Measurements from ENCODE around the gene GOLGA6B. TPM values are rescaled to one million over a fixed set of nuclear protein-coding genes. Genes with fewer than 3 reads are reported as not detected.
"Not testable (repeated sequence)": the region's sequence is repeated elsewhere in the genome, so short reads cannot be mapped to it uniquely, and the experiment has no call there.

Gene GOLGA6B
- total RNA-seq, 1 experiment from 2014 or later: 0.33 TPM

- H3K27ac Mint-ChIP-seq: peak overlapping the region; percentile 80 to 96 (median 96)
- H3K9me3 Mint-ChIP-seq; H4K8ac ChIP-seq (replicated peaks; ENCODE audit: insufficient read length, low read depth, low read length); H3K14ac ChIP-seq (ENCODE audit: insufficient read depth, low read length); H2BK12ac ChIP-seq (ENCODE audit: insufficient read length, low read depth, low read length); H3K9ac ChIP-seq (ENCODE audit: extremely low read depth, insufficient read length, low read length); H2BK5ac ChIP-seq (ENCODE audit: insufficient read length, low read length); H3K9me3 ChIP-seq (ENCODE audit: control insufficient read depth, low read depth, low read length); H3K18ac ChIP-seq (ENCODE audit: insufficient read length, low read depth, low read length); H3K4ac ChIP-seq (ENCODE audit: low read depth, low read length); H3K79me1 ChIP-seq (ENCODE audit: insufficient read depth, low read depth, low read length, poor library complexity, severe bottlenecking); H4K91ac ChIP-seq (ENCODE audit: insufficient read length, low read depth, low read length); H3K56ac ChIP-seq (ENCODE audit: insufficient read length, low read depth, low read length); H3K4me1 ChIP-seq (ENCODE audit: insufficient read depth, low read length); H4K20me1 ChIP-seq (ENCODE audit: control insufficient read depth, insufficient read depth, insufficient read length); H3T11ph ChIP-seq (ENCODE audit: low read length); H3K27me3 ChIP-seq (ENCODE audit: insufficient read depth, low read length); H2BK120ac ChIP-seq (ENCODE audit: low read depth, low read length, poor library complexity, severe bottlenecking); H2AK5ac ChIP-seq (ENCODE audit: insufficient read length, low read length); H2BK15ac ChIP-seq (ENCODE audit: low read depth, low read length); H4K5ac ChIP-seq (ENCODE audit: insufficient read length, low read depth, low read length); H3K27me3 Mint-ChIP-seq (ENCODE audit: low read depth); H3K36me3 Mint-ChIP-seq (ENCODE audit: insufficient read depth in 1 of 3, low read depth in 3 of 3); H3K23me2 ChIP-seq (ENCODE audit: insufficient read length, low read depth, low read length, poor library complexity, severe bottlenecking); H3K79me2 ChIP-seq (ENCODE audit: insufficient read depth, low read length); H2BK20ac ChIP-seq (ENCODE audit: low read depth, low read length, poor library complexity, severe bottlenecking); H3K23ac ChIP-seq (ENCODE audit: insufficient read length, low read depth, low read length): not testable (repeated sequence)
- peak; percentile 75 for TF ChIP-seq CTCF (conservative IDR thresholded peaks at IDR 0.05)
- DNase-seq: peak; percentile 93
- Histone ChIP-seq H2AFZ (ENCODE audit: low read length) (peak overlapping the region; percentile 76), H3K4me2 (ENCODE audit: insufficient read depth, insufficient read length, low read length) (peak overlapping the region; percentile 82), H3K27ac (ENCODE audit: insufficient read length, low read depth, low read length) (peak overlapping the region; percentile 22)
- H3K4me3 Mint-ChIP-seq: peak overlapping the region; percentile 70 to 76
- no CpG with 5 or more reads among the region's 8 CpGs for WGBS (ENCODE audit: extremely low coverage, insufficient read length, low lambda C conversion rate)
- peaks cover 13 to 20% of the 10 kb centered on the region in 2 experiments for H3K4me1 Mint-ChIP-seq
Measured at GRCh38 chr15:72670656-72671352, 16.3 kb downstream of the GOLGA6B start.

Measured in H9 (cell line).